SH-SY5Y (cell line): Measurements from ENCODE around the gene DOCK10.

Source experiments
- GATA2 ChIP-seq: IDR thresholded peaks from 2 replicates; pipeline ENCODE4 v1.6.1; 2011; ENCODE audit warnings: mild to moderate bottlenecking, low read depth, low read length
- GATA3 ChIP-seq: IDR thresholded peaks from 2 replicates; pipeline ENCODE4 v1.6.1; 2011; ENCODE audit warnings: low read depth, mild to moderate bottlenecking, low read length, moderate library complexity

The DOCK10 gene

DNA sequence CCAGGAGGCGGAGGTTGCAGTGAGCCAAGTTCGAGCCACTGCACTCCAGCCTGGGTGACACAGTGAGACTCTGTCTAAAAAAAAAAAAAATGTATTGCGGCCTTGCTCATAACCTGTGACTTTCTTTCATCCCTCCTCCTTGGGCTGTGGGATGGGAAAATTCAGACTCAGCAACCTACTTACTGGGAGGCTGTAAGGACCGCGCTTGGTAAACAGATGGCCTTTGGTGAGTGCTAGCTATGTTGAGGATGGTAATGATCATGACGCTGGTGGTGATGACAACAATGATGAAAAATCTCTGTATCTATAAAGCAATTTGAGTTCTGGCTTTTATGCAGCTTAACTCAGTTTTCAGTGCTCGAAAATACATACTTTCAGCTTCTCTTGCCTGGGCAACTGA lies 261.4 kb downstream of the DOCK10 start:
- TF ChIP-seq GATA3, result no peak
- TF ChIP-seq GATA2, result no peak

DNA sequence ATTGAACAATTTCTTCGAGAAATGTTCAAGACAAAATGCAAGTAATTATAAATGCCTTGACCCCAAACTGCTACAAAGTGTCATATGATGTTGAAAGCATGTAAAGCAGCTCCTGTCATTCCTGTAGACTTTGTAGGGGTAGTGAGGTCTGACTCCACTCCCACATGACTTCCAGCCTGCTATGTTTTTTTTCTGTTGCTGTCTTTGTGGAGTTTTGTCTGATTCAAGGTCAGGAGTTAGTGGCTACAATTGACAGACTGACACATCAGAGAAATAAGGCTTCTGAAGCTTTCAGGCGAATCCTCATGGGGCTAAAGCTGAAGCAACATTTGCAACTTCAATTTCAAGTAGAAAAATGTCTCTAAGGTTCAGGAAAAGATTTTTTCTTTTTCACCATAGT lies 262.2 kb downstream of the DOCK10 start:
- TF ChIP-seq GATA3, result no peak
- no peak for TF ChIP-seq GATA2

DNA sequence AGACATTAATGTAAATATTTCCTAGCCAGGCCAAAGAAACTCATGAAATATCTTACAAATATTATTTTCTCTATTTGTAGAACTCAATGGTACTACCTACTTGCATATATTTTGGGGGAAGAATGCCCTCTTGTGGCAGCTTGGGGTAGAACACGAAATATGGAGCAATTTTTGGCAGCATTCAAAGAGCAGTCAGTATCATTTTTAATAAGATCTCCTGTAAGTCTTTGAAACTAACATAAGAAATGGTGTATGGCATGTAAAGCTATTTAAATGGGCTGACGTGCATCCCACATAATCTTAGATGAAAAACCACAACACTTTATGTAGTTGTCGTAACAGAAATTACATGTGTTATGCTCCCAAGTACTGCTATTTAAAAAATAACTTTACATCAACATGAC lies 263.8 kb downstream of the DOCK10 start:
- TF ChIP-seq GATA3 (no peak), GATA2 (no peak)

DNA sequence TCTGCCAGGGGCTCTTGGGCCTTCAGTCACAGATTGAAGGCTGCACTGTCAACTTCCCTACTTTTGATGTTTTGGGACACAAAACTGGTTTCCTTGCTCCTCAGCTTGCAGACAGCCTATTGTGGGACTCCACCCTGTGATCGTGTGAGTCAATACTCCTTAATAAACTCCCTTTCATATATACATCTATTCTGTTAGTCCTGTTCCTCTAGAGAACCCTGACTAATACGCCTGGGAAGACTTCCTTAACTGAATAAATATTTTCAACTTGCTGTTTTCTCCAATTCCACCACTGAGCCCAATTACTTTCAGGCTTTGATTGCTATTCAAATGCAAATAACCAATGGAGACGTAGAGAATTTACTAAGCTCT lies 264.7 kb downstream of the DOCK10 start:
- TF ChIP-seq GATA2 (no peak), GATA3 (no peak)

DNA sequence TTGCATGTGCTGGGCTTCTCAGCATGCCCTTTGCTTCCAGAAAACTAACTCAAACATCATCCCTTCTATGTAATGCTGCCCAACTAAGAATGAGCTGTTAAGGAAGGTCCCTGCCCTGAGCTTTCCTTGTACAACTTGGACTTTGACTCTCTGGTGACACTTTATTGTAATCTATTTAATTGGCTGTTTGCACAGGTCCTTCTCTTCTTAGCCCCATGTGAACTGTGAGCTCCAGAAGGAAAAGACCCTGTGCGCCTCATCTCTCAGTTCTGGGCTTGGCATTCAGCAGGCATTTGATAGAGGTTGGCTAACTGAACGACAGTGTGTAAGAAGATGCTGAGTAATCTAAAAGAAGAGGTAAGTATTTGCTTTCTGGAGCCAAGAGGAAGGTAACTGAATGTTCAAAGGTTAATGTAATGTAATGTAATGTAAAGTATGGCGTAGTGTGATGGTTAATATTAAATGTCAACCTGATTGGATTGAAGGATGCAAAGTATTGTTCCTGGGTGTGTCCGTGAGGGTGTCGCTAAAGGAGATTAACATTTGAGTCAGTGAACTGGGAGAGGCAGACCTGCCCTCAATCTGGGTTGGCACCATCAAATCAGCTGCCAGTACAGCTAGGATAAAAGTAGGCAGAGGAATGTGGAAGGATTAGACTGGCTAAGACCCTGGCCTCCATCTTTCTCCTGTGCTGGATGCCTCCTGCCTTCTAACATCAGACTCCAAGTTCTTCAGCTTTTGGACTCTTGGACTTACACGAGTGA lies 265.3 kb downstream of the DOCK10 start:
- no peak for TF ChIP-seq GATA2
- no peak for TF ChIP-seq GATA3

DNA sequence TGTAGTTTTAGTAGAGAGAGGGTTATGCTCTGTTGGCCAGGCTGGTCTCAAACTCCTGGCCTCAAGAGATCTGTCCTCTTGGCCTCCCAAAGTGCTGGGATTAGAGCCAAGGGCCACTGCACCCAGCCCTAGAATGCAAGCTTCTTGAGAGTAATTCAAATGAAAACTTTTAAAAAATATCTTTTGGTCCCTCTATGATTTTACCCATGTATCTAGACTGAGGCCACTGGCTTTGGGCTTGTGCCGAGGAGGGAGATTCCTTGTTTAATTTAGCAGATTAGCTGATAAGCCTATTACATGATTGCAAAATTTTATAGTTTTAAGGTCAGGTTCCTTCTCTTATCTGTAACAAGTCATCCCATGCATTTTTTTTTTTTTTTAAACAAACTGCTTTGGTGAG lies 266.6 kb downstream of the DOCK10 start:
- TF ChIP-seq GATA3 (no peak), GATA2 (no peak)

DNA sequence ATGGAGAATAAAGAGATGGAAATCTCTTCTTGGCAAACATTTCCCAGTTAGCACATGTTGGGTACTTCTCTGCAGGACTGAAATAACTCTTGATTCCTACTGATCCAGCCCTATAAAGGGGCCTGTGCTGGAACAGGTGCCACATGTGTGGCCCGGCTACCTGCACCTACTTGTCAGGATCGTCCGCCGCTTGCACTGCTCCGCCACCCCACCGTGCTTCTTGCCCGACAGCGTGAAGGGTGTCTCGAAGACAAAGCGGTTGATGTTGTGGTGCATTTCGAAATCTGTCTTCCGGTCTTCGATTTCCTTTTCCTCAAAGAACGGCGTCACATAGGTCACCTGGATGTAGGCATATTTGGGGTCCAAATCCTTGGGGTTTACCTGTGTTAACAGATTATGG lies 267.5 kb downstream of the DOCK10 start:
- TF ChIP-seq GATA3 (no peak), GATA2 (no peak)

DNA sequence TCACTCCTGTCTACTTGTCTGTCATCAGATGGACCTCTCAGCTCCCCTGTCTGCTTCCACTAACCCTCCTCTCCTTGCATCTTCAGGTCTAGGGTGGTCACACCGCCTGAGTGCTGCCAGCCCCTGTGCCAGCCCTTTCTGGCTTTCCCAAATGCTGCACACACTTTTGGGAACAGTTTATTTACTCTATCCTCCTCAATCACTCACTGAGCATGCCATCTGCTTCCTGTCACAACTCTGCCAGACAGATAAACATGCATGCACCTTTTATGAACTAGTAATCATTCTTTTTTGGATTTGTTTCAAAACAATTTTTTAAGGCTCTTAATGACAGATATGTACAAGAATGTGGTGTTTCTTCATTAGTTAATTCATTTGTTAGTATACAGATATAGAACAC lies 269.8 kb downstream of the DOCK10 start:
- TF ChIP-seq GATA2 (no peak), GATA3 (no peak)

DNA sequence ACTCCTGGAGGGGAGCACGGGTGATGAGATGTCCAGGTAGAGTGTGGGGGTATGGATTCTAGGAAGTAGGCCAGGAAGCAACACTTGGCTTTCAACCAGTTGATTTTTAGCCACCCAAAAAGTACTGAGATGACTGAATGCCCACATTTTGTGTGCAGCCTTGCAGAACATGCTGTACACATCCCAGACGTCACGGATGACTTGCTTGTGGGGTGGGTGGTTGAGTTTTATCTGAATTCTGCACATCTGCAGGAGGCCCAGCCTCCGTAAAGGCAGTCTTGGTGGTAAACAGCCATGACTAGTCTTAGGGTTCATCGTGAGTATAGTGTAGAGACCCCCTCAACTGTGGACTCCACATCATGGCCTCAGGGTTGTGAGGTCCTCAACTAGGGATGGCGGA lies 272.8 kb downstream of the DOCK10 start:
- TF ChIP-seq GATA2 (no peak), GATA3 (no peak)

DNA sequence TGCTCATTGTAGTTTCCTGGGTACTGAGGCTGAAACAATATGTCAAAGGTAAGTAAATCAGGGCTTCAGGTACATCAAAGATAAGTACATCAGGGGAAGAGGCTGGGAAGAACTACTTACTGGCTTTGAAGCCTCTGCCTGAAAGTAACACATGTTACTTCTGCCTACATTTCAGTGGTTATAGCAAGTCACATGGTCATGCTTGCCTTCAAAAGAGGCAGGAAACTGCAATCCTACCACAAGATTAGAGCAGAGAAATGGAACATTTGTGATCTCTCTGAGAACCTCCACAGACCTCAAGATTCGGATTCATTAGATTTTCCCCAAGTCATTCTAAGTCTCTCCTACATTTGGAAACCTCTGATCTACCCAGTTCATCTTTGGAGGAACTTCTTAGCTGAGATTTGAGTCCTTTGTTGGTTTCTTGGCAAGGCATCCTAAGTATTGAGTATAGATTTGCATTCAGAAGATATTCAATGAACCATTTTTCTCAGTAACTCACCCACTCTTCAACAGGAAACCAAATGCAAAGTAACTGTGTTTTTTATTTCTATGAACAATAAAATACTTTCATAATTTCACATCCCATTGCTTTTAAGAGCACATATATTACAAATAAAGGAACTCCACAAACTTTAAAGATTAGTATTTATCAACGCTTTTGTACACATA lies 277.6 kb downstream of the DOCK10 start:
- TF ChIP-seq GATA3 (no peak), GATA2 (no peak)

DNA sequence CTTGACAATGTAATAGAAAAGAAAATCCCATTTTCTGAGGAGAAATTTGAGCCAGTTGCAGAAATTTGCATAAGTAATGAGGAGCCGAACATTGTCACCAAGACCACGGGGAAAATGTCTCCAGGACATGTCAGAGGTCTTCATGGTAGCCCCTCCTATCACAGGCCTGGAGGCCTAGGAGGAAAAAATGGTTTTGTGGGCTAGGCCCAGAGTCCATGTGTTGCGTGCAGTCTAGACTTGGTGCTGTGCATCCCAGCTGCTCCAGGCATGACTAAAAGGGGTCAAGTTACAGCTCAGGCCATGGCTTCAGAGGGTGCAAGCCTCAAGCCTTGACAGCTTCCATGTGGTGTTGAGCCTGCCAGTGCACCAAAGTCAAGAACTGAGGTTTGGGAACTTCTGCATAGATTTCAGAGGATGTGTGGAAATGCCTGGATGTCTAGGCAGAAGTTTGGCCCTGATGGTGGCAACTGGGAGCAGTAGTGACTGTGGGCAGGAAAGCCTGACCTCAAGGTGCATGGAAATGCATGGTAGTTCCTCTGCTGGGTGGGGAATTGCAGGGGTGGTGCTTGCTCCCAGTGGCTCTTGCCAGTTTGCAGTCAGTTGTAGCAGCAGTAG lies 284.2 kb downstream of the DOCK10 start:
- TF ChIP-seq GATA3, result no peak

DNA sequence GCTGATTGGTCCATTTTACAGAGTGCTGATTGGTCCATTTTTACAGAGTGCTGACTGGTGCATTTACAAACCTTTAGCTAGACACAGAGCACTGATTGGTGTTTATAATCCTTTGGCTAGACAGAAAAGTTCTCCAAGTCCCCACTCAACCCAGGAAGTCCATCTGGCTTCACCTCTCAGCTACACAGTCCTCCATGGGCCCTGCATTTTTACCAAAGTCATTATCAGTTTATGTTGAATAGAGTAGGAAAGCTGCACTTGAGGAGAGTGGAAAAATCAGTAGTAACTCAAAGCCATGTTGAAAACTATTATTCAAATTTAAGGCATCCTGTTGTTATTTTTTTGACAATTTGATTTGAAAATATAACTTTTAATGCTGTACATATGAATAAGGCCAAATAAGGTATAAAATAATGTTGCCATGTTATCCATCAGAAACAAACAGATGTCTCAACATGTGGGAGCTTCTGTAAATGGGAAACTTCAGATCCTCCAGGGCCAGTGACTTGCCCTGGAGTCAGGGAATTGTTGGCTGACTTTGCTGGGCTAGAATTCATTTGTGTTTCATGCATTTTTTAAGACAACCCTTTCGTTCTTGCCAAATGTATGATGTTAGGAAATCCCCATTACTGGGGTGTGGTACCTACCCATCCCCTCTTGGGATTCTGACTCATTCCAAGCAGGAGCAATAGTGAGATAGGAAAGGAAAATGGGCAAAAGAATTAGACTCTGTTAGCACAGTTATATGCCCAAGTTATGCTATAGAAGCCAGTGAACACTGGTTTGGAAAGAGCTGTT lies 288.3 kb downstream of the DOCK10 start:
- TF ChIP-seq GATA3 (no peak), GATA2 (no peak)

DNA sequence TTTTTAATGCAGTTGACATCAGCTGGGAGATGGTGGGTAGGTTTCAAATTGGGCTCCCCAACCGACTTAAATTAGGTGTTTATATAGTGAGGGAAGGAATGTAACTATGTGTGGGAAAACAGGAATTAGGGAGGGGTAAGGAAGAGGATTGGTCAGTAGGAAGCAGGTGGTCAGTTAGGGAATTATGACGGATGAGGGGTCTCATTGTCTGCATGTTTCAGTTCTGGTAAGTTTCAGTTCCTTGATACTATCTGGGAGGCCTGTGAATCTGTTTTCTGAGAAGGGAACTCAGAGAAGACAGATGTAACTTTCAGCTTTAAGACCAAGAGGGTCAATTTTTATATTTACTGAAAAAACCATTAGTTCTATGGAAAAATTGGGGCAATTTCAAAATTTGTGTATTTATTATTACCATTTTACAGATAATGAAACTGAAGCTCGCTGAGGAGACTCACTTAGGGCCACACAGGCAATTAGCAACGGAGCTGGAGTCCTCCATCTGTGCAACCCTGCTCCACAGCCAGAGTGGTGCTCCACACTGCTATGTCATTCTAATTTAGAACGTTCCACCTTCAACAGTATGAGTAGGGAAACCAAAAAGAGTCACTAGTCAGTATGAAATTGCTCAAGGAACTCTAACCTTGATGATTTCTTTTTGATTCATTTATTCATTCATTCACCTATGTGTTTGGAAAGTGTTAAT lies 290.1 kb downstream of the DOCK10 start:
- no peak for TF ChIP-seq GATA3
- no peak for TF ChIP-seq GATA2

DNA sequence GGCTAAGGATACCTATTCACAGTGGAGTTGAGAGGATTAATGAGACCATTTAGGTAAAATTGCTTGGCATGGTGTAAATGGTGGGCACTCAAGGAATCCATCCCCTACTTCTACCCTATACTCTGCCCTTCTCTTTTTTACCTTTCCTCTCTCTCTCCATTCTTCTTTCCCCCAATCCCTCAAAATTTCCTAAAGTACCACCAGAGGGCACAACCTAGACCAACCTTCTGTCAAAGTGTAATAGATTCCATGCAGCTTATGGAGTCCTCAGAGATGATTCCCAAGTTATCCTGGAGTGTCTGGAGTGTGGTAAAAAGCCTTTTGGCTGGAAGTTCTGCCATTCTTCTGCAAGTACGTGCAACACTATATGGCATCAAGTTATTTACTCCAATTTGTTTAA lies 293.1 kb downstream of the DOCK10 start:
- no peak for TF ChIP-seq GATA2
- TF ChIP-seq GATA3, result no peak
